BLaER1 (cell line): ENCODE data around the gene CPEB2.
"Not testable (repeated sequence)": the region's sequence is repeated elsewhere in the genome, so short reads cannot be mapped to it uniquely, and the experiment has no call there.

Source experiments
- H3K27ac ChIP-seq: shearing (Covaris generic); formaldehyde crosslinking; 2 replicates; pipeline ENCODE4 v1.8.1; 2022
- H3K27me3 ChIP-seq: shearing (Covaris generic); formaldehyde crosslinking; 2 replicates; pipeline ENCODE4 v1.8.1; 2022
- H3K36me3 ChIP-seq: shearing (Covaris generic); formaldehyde crosslinking; 2 replicates; pipeline ENCODE4 v1.8.1; 2022
- H3K4me1 ChIP-seq: shearing (Covaris generic); formaldehyde crosslinking; 2 replicates; pipeline ENCODE4 v1.8.1; 2022
- H3K4me2 ChIP-seq: shearing (Covaris generic); formaldehyde crosslinking; 2 replicates; pipeline ENCODE4 v1.8.1; 2022
- H3K4me3 ChIP-seq: shearing (Covaris generic); formaldehyde crosslinking; 2 replicates; pipeline ENCODE4 v1.8.1; 2022
- H3K9ac ChIP-seq: shearing (Covaris generic); formaldehyde crosslinking; 2 replicates; pipeline ENCODE4 v1.8.1; 2022
- H3K9me3 ChIP-seq: shearing (Covaris generic); formaldehyde crosslinking; 2 replicates; pipeline ENCODE4 v1.8.1; 2022
- H4K20me1 ChIP-seq: shearing (Covaris generic); formaldehyde crosslinking; 2 replicates; pipeline ENCODE4 v1.8.1; 2022
- Cebpa-rat ChIP-seq: shearing (Covaris generic); IDR thresholded peaks from 2 replicates; pipeline ENCODE4 v1.8.1; 2022

Gene CPEB2

DNA sequence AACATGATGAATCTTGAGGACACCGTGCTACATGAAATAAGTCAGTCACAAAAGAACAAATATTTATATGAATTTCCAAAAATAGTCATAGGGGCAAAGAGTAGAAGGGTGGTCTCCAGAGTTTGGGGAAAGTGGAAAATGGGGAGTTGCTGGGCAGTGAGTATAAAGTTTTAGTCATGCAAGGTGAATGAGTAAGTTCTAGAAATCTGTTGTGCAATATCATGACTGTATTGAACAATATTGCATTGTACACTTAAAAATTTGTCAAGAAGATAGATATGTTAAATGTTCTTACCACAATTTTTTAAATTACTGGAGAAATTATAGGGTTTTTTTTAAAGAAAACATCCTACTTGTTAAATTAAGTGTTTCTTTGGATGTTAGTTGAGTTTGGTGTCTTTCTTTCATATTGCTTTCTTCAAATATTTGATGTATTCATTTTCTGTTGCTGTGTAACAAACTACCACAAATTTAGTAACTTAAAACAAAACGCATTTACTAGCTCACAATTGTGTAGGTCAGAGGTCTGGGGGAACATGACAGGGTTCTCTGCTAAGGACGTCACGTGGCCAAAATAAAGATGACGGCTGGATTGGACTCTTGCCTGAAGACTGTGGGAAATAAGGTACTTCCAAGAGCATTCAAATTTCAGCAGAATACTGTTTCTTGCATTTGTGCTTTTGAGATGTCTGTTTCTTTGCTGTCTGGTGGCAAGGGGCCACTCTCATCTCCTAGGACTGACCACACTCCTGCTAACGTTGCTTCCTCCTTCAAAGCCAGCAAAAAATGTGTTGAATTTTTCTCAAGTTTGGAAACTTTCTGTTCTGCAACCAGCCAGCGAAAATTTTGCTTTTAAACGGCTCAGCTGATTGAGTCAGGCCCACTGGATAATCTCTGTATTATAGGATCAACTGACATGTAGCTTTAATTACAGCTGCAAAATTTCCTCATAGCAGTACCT lies 76.7 kb downstream of the CPEB2 start:
- Histone ChIP-seq H3K4me2 (no peak overlapping the region), H3K36me3 (no peaks in the 10 kb centered on the region), H3K27ac (no peak overlapping the region), H4K20me1 (no peaks in the 10 kb centered on the region), H3K4me1 (no peaks in the 10 kb centered on the region), H3K27me3 (no peaks in the 10 kb centered on the region), H3K4me3 (no peak overlapping the region), H3K9ac (no peak overlapping the region), H3K9me3 (no peaks in the 10 kb centered on the region)
- TF ChIP-seq Cebpa-rat = no peak

DNA sequence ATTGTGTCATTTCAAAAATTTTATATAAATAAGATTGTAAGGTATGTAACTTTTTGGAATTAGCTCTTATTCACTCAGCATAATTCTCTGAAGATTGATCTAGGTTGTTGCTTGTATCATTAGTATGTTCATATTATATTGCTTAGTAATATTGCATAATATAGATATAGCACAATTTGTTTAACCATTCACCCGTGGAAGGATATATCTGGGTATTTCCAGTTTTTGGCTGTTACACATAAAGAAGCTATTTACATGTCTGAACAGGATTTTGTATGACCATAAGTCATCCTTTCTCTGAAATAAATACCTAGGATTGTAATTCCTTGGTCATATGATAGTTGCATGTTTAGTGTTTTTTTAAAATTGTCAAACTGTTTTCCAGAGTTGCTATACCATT lies 82.5 kb downstream of the CPEB2 start:
- Histone ChIP-seq H3K4me2 (no peak overlapping the region), H3K36me3 (no peaks in the 10 kb centered on the region), H3K27me3 (no peaks in the 10 kb centered on the region), H4K20me1 (no peaks in the 10 kb centered on the region), H3K9ac (no peak overlapping the region), H3K27ac (no peak overlapping the region), H3K4me1 (no peaks in the 10 kb centered on the region), H3K4me3 (no peak overlapping the region), H3K9me3 (peaks cover 19% of the 10 kb centered on the region)
- no peak for TF ChIP-seq Cebpa-rat

DNA sequence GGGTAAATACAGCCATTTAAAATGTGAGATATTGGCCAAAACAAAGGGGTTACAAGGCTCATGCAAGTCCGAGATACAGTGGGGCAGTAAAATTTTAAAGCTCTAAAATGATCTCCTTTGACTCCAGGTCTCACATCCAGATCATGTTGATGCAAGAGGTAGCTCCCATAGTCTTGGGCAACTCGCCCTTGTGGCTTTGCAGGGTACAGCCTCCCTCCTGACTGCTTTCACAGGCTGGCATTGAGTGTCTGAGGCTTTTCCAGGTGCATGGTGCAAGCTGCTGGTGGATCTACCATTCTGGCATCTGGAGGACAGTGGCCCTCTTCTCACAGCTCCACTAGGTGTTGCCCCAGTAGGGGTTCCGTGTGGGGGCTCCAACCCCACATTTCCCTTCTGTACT lies 83.5 kb downstream of the CPEB2 start:
- H3K4me2 ChIP-seq, H4K20me1 ChIP-seq, H3K4me1 ChIP-seq, H3K9ac ChIP-seq, H3K27me3 ChIP-seq, H3K27ac ChIP-seq, H3K36me3 ChIP-seq, H3K4me3 ChIP-seq: not testable (repeated sequence)
- peaks cover 19% of the 10 kb centered on the region for H3K9me3 ChIP-seq

DNA sequence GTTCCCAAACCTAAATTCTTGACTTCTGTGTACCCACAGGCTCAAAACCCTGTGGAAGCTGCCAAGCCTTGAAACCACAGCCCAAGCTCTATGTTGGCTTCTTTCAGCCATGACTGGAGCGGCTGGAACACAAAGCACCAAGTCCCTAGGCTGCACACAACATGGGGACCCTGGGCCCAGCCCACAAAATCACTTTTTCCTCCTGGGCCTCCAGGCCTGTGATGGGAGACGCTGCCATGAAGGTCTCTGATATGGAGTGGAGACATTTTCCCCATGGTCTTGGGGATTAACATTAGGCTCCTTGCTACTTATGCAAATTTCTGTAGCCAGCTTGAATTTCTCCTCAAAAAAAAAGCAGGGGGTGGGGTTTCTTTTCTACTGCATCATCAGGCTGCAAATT lies 84.0 kb downstream of the CPEB2 start:
- H3K27ac ChIP-seq, H4K20me1 ChIP-seq, H3K27me3 ChIP-seq, H3K4me2 ChIP-seq, H3K9ac ChIP-seq, H3K4me3 ChIP-seq, H3K4me1 ChIP-seq, H3K36me3 ChIP-seq: not testable (repeated sequence)
- H3K9me3 ChIP-seq = peaks cover 19% of the 10 kb centered on the region

DNA sequence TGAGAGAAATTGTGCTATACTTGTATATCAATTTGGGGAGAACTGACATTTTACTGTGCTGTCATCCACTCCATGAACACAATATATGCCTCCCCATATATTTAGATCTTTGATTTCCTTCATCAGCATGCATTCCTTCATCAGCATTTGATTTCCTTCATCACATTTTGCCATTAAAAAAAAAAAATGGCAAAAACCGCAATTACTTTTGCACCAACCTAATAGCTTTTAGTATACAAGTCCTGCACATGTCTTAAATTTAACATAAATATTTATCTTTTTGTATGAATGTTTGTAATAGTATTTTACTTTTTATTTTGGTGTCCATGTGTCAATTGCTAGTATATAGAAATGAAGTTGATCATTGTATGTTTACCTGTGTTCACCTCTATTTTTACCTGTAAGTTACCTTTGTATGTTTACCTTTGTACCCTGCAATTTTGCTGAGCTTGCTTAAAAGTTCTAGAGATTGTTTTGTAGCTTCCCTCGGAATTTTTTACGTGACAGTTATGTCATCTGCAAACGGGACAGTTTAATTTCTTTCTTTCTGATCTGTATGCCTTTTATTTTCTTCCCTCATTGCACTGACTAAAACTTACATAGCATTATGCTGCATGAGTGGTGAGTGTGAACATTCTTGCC lies 86.2 kb downstream of the CPEB2 start:
- no peaks in the 10 kb centered on the region for H4K20me1 ChIP-seq
- no peaks in the 10 kb centered on the region for H3K4me1 ChIP-seq
- no peaks in the 10 kb centered on the region for H3K36me3 ChIP-seq
- H3K27me3 ChIP-seq = no peaks in the 10 kb centered on the region
- H3K9me3 ChIP-seq = peaks cover 19% of the 10 kb centered on the region
- no peak overlapping the region for H3K9ac ChIP-seq
- no peak overlapping the region for H3K4me3 ChIP-seq
- H3K27ac ChIP-seq = no peak overlapping the region
- no peak overlapping the region for H3K4me2 ChIP-seq
- TF ChIP-seq Cebpa-rat = no peak

DNA sequence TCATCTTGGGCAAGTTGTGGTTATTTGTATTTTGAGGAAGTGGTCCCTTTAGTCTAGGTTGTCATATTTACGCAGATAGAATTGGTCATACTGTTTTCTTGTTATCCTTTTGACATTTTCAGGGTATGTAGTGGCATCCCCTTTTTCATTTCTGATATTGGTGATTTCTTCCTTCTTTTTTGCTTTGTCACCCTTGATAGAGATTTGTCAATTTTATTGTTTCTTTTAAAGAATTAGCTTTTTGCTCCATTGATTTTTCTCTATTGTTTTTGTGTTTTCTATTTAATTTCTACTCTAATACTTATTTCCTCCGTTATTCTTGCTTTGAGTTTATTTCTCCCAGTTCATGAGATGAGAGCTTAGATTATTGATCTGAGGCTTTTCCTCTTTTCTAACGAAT lies 87.7 kb downstream of the CPEB2 start:
- Histone ChIP-seq H3K27ac (no peak overlapping the region), H3K4me2 (no peak overlapping the region), H3K27me3 (no peaks in the 10 kb centered on the region), H3K4me1 (no peaks in the 10 kb centered on the region), H3K4me3 (no peak overlapping the region), H3K36me3 (no peaks in the 10 kb centered on the region), H3K9me3 (peaks cover 19% of the 10 kb centered on the region), H3K9ac (no peak overlapping the region), H4K20me1 (no peaks in the 10 kb centered on the region)
- TF ChIP-seq Cebpa-rat = no peak

DNA sequence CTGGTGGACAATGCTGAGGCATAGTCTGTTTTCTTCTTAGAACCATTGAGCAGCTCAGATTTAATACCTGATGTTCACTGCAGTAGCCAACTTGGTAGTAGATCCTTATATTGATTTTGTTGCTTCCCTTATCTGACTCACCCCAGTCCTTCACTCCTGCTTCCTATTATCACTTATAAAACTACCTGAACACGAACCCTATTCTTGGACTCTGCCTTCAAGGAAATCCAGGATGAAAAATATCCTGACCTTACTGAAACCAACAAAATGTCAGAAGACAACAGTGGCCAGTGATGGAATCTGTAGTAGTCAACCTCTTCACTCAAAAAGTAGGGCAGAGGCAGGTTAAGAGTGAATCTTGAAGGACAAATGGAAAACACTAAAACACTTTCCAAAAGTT lies 98.1 kb downstream of the CPEB2 start:
- H4K20me1 ChIP-seq = no peaks in the 10 kb centered on the region
- no peak overlapping the region for H3K9ac ChIP-seq
- TF ChIP-seq Cebpa-rat = no peak
- no peaks in the 10 kb centered on the region for H3K27me3 ChIP-seq
- H3K9me3 ChIP-seq = 0 out of 2 replicates have a peak, but pooled peaks cover 4% of the 10 kb centered on the region
- H3K4me1 ChIP-seq = no peaks in the 10 kb centered on the region
- no peak overlapping the region for H3K4me2 ChIP-seq
- H3K36me3 ChIP-seq = no peaks in the 10 kb centered on the region
- H3K27ac ChIP-seq = no peak overlapping the region
- no peak overlapping the region for H3K4me3 ChIP-seq

DNA sequence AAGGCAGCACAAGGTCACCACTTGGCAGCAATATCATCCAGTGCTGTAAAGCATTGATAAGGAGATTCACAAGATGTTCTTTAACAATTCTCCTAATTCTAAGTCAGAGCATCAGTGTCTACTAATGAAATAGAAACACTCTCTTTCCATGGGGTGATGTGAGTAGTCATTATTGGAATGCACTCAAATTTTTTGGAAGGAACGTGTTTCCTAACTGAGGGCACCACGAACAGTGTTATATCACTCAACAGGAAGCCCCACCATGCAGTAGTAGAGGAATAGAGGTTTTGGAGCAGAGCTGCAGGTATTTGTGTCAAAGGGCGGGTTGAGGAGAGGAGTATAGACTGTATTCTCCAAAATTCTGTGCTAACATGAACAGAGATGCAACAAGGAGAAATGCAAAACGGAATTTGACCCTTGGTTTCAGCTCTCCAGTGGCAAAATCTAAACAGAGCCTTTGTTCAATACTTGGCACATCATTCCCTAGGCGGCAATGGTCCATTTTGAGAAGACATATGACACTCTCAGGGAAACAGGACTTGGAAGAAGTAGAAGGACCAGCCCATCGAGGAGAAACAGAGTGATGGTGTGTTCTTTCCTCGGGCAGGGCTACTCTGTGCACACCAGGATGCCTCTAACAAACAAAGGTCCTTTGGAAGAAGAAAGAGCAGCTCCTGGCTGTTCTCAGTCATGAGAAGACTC lies 98.9 kb downstream of the CPEB2 start:
- no peaks in the 10 kb centered on the region for H3K36me3 ChIP-seq

DNA sequence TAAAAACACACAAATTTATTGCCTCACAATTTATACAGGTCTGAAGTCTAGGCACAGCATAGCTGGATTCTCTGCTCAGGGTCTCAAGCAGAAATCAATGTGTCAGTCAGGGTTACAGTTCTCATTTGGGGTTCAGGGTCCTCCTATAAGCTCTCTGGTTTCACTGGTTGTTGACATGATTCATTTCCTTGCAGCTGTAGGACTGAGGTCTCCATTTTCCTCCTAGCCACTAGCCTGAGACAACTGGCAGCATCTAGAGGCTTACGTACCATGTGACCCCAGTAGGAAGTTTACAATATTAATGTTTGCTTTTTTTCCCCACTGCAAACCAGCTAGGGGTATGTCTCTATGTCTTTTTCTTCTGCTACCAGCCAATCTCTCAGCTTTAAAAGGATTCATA lies 102.5 kb downstream of the CPEB2 start:
- no peak overlapping the region for H3K4me3 ChIP-seq
- TF ChIP-seq Cebpa-rat = no peak

More for the DNA sequence above, 98.9 kb downstream of the CPEB2 start:
- no peak overlapping the region for H3K9ac ChIP-seq
- no peak overlapping the region for H3K4me2 ChIP-seq
- no peak overlapping the region for H3K4me3 ChIP-seq
- H3K27me3 ChIP-seq = no peaks in the 10 kb centered on the region
- no peaks in the 10 kb centered on the region for H4K20me1 ChIP-seq
- no peak for TF ChIP-seq Cebpa-rat
- 0 out of 2 replicates have a peak, but pooled peaks cover 4% of the 10 kb centered on the region for H3K9me3 ChIP-seq
- H3K4me1 ChIP-seq = no peaks in the 10 kb centered on the region
- no peak overlapping the region for H3K27ac ChIP-seq

DNA sequence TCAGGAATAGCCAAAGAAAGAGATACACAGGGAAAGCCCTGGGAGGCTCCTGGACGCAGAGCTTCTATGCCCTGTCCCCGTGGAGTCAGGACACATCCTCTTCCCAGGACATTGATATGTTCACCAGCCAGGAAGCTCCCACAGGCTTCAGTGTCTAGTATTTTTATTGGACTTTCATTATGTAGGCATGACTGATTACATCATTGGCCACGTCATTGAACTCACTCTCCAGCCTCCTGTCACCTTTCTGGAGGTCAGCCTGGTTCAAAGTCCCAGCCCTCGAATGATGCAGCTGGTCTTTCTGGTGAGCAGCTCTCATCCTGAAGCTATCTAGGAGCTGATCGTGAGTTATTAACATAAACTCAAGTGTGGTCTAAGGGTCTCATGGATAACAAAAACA lies 104.1 kb downstream of the CPEB2 start:
- no peak overlapping the region for H3K4me2 ChIP-seq
- H3K27me3 ChIP-seq = no peaks in the 10 kb centered on the region
- H3K36me3 ChIP-seq = no peaks in the 10 kb centered on the region
- H3K4me1 ChIP-seq = no peaks in the 10 kb centered on the region
- no peak overlapping the region for H3K9ac ChIP-seq
- H3K4me3 ChIP-seq = no peak overlapping the region
- no peaks in the 10 kb centered on the region for H4K20me1 ChIP-seq
- TF ChIP-seq Cebpa-rat = no peak
- H3K9me3 ChIP-seq = 0 out of 2 replicates have a peak, but pooled peaks cover 4% of the 10 kb centered on the region
- H3K27ac ChIP-seq = no peak overlapping the region

More for the DNA sequence above, 102.5 kb downstream of the CPEB2 start:
- 0 out of 2 replicates have a peak, but pooled peaks cover 4% of the 10 kb centered on the region for H3K9me3 ChIP-seq
- H3K9ac ChIP-seq = no peak overlapping the region
- H3K4me2 ChIP-seq = no peak overlapping the region
- H3K36me3 ChIP-seq = no peaks in the 10 kb centered on the region
- no peaks in the 10 kb centered on the region for H3K27me3 ChIP-seq
- H3K4me1 ChIP-seq = no peaks in the 10 kb centered on the region
- H4K20me1 ChIP-seq = no peaks in the 10 kb centered on the region
- H3K27ac ChIP-seq = no peak overlapping the region
